GM19035 (cell line): ENCODE results near the gene OSBPL8.

Experiments used
- ATAC-seq: cut with Tn5 transposase; IDR thresholded peaks from one replicate; pipeline ENCODE4 v1.9.1; 2021; ENCODE audit not compliant: unreplicated experiment

Gene OSBPL8

GRCh38 chr12:76559400-76560085 lies at the start of gene OSBPL8:
Gene OSBPL8 (minus strand): TSS chr12:76559771. CDS start chr12:76487551, 72,220 bp downstream.
- ATAC-seq: peak; percentile 83

GRCh38 chr12:76608070-76608469 lies 48.5 kb upstream of the OSBPL8 start:
- no peak for ATAC-seq

- no peak for ATAC-seq
Measured at GRCh38 chr12:76595056-76595455, 35.5 kb upstream of the OSBPL8 start.

- ATAC-seq: no peak
Measured at GRCh38 chr12:76591476-76591875, 31.9 kb upstream of the OSBPL8 start.

GRCh38 chr12:76590131-76590530 lies 30.6 kb upstream of the OSBPL8 start:
- ATAC-seq: no peak

- ATAC-seq: no peak
Measured at GRCh38 chr12:76588881-76589565, 29.5 kb upstream of the OSBPL8 start.

GRCh38 chr12:76587428-76588178 lies 28.0 kb upstream of the OSBPL8 start:
- no peak for ATAC-seq

- ATAC-seq: no peak
Measured at GRCh38 chr12:76586764-76587395, 27.3 kb upstream of the OSBPL8 start.

GRCh38 chr12:76583301-76583700 lies 23.7 kb upstream of the OSBPL8 start:
- no peak for ATAC-seq

GRCh38 chr12:76573840-76574373 lies 14.3 kb upstream of the OSBPL8 start:
- ATAC-seq: no peak

GRCh38 chr12:76571256-76571655 lies 11.7 kb upstream of the OSBPL8 start:
- ATAC-seq: no peak

GRCh38 chr12:76569685-76570604 lies 10.4 kb upstream of the OSBPL8 start:
- no peak for ATAC-seq

- no peak for ATAC-seq
Measured at GRCh38 chr12:76568888-76569551, 9.4 kb upstream of the OSBPL8 start.

- ATAC-seq: no peak
Measured at GRCh38 chr12:76568130-76568529, 8.6 kb upstream of the OSBPL8 start.

- no peak for ATAC-seq
Measured at GRCh38 chr12:76563061-76563460, 3.5 kb upstream of the OSBPL8 start.

GRCh38 chr12:76562130-76562529 lies 2.6 kb upstream of the OSBPL8 start:
- ATAC-seq: no peak

GRCh38 chr12:76560086-76560491 lies 518 bp upstream of the OSBPL8 start:
- no peak for ATAC-seq

- ATAC-seq: peak; percentile 50
Measured at GRCh38 chr12:76558684-76559399, 729 bp downstream of the OSBPL8 start.

GRCh38 chr12:76556368-76556767 lies 3.2 kb downstream of the OSBPL8 start:
- no peak for ATAC-seq
